GM18519 (cell line): ENCODE measurements around the gene RGS18.
"Not testable (repeated sequence)": the region's sequence is repeated elsewhere in the genome, so short reads cannot be mapped to it uniquely, and the experiment has no call there.

ENCODE experiments used
- ATAC-seq: cut with Tn5 transposase; IDR thresholded peaks from one replicate; pipeline ENCODE4 v1.9.1; 2021; ENCODE audit warnings: mild to moderate bottlenecking, moderate library complexity; ENCODE audit not compliant: unreplicated experiment, low FRiP score

The RGS18 gene, protein sequence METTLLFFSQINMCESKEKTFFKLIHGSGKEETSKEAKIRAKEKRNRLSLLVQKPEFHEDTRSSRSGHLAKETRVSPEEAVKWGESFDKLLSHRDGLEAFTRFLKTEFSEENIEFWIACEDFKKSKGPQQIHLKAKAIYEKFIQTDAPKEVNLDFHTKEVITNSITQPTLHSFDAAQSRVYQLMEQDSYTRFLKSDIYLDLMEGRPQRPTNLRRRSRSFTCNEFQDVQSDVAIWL

GRCh38 chr1:192158181-192158580 lies at the start of gene RGS18:
RGS18 (plus strand) TSS chr1:192158462; CDS start chr1:192158638, 176 bp downstream.
- ATAC-seq, result peak; percentile 91

DNA sequence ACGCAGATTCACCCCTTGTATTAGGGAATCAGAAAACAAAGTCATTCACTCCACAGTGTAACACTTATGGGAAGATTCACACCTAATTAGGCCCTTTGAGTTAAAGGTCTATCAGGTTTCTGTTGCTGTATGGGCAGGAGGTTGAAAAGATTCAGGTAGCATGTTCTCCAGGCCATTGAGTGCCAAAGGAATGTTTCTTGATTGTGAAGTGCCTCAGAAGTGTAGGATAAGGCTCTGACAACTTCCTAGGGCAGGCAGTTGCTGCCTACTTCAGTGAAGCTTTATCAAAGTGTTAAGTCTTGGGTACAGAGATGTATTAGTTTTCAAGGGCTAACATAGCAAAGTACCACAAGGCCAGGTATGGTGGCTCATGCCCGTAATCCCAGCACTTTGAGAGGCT lies 48.7 kb upstream of the RGS18 start:
- ATAC-seq, result no peak

- ATAC-seq, result no peak
These were observed 43.3 kb upstream of the RGS18 start for GRCh38 chr1:192115000-192115399.

GRCh38 chr1:192118881-192119405 lies 39.3 kb upstream of the RGS18 start:
- no peak for ATAC-seq

- ATAC-seq, result no peak
These were observed 38.6 kb upstream of the RGS18 start for GRCh38 chr1:192119701-192120100.

DNA sequence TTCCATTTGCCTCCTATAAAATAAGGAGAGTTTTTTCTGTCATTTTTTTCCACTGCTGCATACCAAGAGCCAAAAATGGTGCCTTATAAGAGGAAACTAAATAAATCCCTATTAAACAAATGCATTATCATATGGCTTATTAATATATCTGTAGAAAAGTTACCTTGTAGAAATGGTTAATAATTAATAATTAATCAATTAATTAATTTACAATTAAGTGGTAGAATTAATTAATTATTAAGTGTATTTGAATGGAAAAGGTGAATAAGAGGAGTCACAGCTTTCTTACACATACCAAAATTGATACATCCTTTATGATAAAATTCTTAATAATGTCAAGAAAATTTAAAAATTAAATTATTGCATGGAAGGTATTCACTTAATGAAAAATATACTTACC lies 35.6 kb upstream of the RGS18 start:
- no peak for ATAC-seq

DNA sequence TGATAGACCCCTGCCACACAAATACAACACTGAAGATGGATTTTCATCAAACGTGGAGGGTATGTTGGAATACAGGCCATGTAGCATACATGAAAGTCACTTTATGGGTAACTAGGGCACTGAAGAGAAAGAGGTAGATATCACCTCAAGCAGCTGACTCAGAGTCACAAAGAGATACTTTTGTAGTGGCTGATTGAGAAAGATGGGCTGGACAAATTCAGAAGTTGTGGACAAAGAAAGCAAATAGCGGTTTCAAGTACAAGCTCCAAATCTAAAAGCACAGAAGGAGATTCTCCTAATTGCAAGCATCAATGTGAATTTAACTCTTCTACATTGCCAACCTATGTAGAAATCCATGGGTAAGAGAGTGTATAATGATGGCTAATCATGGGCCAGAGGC lies 35.0 kb upstream of the RGS18 start:
- no peak for ATAC-seq

- no peak for ATAC-seq
These were observed 32.1 kb upstream of the RGS18 start for GRCh38 chr1:192126030-192126619.

GRCh38 chr1:192130175-192130574 lies 28.1 kb upstream of the RGS18 start:
- ATAC-seq, result no peak

DNA sequence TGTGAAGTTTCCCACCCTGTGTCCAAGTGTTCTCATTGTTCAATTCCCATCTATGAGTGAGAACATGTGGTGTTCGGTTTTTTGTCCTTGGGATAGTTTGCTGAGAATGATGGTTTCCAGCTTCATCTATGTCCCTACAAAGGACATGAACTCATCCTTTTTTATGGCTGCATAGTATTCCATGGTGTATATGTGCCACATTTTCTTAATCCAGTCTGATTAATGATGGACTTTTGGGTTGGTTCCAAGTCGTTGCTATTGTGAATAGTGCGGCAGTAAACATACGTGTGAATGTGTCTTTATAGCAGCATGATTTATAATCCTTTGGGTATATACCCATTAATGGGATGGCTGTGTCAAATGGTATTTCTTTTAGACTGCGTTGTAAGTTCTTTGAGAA lies 27.4 kb upstream of the RGS18 start:
- ATAC-seq, result not testable (repeated sequence)

- no peak for ATAC-seq
These were observed 26.3 kb upstream of the RGS18 start for GRCh38 chr1:192131914-192132313.

DNA sequence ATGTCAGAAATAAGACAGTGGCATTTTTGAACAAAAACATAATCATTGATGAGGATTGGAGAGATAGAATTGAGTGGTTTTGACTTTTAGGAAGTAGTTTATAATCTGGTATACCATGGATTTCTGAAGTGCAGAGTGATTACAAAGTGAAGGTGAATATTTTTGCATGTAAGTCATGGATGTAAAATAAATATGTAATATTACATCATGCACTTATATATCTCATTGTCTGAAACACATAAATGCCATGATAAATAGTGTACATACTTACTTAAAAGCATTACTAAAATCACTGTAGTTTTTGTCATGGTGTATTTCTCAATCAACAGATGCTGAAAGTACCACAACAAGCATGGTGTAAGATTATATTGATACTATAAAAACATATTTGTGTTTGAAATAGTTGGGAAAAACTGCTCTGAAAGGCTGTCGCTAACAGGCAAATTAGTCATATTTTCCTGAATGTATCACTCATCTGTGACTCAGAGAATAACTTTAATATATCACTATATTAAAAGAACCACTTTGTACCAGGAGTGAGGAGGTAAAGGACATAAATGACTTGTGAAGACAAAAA lies 24.8 kb upstream of the RGS18 start:
- ATAC-seq, result no peak

DNA sequence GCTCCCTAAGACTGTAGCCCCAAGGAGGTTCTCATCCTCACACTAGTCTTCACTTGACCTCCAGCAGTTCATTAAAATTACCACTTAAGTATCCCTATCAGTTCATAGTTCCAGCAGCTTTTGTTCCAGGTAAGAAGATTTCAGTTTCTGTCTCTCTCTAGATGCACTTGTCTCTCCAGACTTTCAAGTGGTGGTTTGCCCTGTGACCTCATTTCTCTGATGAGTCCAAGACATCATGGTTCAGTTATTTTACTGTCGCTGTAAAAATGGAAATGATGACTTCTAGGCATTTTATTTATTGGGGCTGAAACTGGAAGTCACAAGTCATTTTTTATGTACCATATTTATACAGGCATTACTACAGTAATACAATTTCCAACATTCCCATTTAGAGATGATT lies 17.9 kb upstream of the RGS18 start:
- ATAC-seq, result no peak

DNA sequence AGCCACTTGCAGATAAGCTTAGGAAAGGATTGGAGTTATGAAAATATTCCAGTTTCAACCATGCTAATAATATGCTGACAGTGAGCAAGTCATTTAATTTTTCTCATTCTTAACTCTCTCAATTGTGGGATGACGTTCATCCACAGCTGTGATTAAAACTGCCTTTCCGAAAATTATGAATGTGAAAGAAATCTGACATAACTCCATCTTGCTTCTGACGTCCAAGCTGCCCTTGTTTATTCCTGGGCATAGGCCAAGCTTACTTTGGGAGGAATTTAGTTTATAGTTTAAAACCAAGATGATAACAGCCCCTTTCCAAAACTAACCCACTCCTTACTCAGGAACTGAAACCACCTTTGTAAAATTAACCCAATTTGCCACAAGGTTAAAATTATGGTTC lies 11.0 kb upstream of the RGS18 start:
- no peak for ATAC-seq

- ATAC-seq, result no peak
These were observed 10.6 kb upstream of the RGS18 start for GRCh38 chr1:192147696-192148095.

DNA sequence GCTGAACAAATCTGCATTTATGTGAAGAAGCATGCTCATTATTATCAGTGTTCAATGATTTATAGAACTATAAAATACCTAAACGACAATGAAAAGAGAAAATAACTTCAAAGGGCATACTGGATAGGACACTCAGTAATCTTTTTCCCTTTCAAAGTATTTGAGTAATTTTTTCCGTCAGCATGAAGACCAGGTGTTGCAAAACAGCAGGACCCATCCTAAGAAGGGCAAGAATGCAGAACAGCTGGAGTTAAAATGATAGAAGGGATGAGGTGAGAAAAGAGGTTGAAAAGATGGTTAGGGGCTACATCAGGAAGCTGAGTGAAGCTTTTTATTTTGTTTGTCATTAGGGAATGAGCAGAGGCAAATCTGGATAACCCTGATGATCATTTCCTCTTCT lies 7.1 kb upstream of the RGS18 start:
- no peak for ATAC-seq

DNA sequence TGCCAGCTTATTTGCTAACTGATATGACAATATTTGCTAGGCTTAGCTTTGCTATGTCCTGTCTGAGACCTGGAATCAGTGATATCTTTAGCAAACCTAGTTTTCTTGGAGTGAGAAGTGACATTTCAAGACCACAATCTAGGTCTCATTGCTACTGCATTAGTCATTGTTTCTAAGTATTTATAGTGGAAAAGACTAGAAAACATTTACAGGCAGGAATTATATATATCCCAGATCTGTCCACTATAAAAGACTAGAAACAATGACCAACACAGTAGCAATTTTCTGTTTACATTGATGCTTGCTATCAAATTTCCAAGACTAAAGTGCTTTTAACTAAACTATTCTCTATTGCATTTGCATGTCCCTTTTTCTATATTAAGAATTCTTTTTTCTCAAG lies 5.0 kb upstream of the RGS18 start:
- ATAC-seq, result no peak

DNA sequence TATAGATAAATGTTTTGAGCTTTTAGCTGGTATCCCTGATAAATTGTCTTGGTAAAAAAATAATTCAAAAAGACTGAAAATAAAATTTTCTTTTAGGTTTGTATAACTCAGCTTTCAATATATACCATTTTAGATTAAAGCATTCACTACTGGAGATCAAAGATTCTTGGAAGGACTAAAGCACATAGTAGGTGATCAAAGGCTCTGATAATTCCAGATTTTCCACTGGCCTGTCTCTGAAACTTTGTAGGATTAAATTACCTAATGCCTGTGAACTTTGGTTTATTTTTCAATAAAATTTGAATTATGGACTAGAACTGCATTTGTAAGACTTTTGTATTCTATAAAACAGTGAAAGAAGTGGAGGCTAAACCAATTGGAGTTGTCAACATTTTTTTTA lies 1.2 kb upstream of the RGS18 start:
- ATAC-seq, result no peak

DNA sequence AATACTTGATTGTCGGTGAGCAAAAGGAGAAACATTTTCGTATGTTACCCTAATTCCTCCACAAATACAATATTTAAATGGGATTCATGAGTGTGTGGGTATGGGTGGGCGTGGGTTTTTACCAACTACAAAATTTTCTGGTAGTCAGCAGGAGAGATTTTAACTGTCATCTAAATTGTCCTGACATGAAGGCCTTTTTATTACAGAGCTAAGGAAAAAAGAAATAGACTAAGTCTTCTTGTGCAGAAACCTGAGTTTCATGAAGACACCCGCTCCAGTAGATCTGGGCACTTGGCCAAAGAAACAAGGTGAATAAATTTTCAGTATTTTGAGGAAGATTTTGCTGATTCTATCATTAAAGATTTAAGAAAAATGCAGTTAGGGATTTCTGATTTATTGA lies 752 bp downstream of the RGS18 start:
- no peak for ATAC-seq

- no peak for ATAC-seq
These were observed 1.5 kb downstream of the RGS18 start for GRCh38 chr1:192159781-192160180.

DNA sequence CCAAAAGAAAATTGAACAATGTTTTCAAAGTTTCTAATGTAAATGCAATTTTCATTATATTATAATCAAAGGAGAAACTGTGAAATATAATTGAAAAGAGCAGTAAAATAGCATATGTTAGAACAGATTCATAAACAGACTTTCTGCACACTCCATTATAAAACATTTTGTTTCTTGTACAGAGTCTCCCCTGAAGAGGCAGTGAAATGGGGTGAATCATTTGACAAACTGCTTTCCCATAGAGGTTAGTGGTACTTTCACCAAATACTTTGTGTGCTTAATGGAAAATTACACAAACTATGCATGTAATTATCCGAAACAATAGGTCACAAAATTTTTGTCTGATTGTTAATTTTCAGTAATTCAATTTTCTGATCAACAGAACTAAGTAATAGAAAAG lies 1.9 kb downstream of the RGS18 start:
- no peak for ATAC-seq

GRCh38 chr1:192161976-192162375 lies 3.7 kb downstream of the RGS18 start:
- no peak for ATAC-seq
